HG03097 (cell line): ENCODE data around the gene ZFAND6.

Source experiments
- ATAC-seq: cut with Tn5 transposase; IDR thresholded peaks from one replicate; pipeline ENCODE4 v1.9.1; 2021; ENCODE audit not compliant: unreplicated experiment, low FRiP score

ZFAND6 gene

DNA sequence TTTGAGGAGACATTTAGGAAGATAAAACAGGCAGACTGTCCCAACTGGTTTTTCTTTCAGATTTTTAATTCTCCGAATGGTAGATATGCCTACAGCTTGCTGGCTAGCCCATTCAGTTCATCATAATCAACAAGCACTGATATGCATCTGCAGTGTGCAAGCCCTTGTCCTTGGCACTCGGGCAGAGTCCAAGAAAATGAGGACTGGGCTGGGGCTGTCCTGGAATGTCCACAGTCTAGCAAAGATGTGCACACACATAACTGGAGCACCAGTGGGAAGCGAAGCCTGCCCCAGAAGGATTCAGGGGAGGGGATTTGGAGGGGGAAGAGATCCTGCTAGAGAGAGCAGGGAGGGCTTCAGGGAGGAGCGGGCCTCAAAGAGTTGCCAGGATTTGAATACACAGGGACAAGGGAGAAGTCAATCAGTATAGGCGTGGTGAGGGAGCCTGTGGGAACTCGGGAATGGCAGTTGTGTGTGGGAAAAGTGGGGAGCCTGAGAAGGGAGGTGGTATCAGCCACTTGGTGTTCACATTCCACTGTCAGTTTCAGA lies 102.1 kb downstream of the ZFAND6 start:
- ATAC-seq = no peak

DNA sequence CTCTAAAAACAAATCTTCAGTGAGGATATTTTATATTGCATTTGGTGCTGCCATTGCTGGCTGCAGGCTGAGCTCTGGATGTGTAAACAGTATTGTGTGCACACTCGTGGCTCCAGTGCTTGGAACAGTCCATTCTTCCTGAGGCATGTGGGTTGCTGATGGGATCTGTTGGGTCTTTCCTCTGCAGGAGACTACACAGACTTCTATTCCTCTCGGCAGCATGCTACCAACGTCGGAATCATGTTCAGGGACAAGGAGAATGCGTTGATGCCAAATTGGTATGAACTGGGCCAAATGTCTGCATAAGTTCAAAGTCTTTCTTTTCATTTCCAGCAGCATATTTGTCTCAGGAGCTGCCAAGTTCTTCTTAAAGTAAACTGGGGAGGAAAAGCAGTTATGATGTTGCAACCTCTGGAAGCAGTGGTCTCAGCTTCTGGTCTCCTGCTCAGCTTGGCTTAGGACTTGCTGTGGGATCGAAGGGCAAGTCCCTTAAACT lies 102.6 kb downstream of the ZFAND6 start:
- ATAC-seq = no peak

DNA sequence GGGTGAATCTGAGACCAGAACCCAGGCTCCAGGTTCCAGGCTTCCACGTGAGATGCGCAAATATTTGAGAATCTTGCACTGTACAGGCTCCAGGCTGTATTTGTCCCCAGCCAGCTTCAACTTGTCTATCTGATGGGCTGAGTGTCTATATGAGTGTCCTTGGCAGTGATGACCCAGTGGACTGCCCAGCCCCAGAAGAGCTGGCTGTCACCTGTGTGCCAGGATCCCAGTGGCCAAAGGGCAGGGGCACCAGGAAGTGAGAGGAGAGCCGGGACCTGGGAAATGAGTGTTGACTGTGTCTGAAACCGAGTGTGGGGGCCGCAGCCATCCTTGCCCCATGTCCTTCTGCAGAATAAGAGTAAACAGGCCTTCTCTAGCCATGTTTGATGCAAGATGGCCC lies 103.7 kb downstream of the ZFAND6 start:
- ATAC-seq = no peak

DNA sequence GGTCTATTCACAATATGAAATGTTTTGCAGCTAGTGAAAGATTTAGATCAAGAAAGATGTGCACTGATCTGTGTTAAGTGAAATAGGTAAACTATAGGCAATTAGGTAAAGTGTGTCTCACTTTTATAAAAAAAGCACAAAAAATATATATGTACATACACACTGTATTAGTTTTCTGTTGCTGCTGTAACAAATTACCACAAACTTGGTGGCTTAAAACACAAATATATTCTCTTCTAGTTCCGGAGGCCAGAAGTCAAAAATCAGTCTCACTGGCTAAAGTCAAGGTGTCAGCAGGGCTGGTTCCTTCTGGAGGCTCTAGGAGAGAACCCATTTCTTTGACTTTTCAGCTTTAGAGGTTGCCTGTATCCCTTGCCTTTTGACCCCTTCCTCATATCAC lies 104.4 kb downstream of the ZFAND6 start:
- no peak for ATAC-seq

DNA sequence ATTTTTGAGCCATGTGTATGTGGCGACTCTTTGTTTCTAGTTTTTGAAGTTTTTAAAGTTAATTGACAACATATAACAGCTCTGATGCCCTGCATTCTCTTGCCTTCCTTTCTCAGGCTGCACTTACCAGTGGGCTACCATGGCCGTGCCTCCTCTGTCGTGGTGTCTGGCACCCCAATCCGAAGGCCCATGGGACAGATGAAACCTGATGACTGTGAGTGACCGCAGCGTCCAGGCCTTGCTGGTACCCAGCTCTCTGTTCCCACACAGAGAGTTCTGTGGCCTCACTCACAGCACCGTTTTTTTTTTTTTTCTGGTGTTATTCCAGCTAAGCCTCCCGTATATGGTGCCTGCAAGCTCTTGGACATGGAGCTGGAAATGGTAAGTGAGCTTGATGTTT lies 108.5 kb downstream of the ZFAND6 start:
- ATAC-seq = no peak

DNA sequence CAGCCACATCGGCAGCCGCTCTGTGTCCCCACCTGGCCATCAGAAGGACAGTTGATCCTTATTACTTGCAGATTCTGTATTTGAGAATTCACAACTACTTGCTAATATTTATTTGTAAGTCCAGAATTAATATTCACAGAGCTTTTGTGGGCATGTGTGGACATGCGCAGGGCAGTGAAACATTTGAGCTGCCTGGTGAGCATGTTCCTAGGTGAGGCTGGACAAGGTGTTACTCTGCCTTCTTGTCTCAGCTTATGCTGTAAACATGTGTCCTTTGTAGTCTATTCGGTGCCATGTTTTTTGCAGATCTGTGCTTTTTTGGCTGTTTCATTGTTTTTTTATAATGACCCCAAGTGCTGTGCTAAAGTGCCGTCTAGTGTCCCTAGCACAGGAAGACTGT lies 108.9 kb downstream of the ZFAND6 start:
- no peak for ATAC-seq

DNA sequence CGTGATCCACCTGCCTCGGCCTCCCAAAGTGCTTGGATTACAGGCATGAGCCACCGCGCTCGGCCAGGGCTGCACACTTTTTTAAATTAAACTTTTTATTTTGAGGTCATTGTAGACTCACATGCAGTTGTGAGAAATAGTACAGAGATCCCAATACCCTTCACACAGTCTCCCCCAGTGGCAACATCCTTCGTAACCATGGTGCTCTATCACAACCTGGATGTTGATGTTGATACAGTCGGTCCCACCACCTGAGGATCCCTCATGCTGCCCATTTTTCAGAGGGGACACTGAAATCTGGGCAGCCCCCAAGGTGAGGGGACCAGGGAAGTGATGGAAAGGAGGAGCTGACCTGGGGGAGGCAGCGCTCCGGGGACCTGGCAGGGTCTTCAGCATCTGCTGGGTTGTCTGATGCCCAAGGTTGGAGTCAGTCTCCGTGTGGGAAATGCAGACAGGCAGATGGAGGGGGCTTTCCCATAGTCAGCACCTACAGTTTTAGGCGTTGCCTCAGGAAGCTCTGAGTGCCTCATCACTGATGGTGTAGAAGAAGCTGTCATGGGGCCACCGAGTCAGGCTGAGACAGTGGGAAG lies 110.4 kb downstream of the ZFAND6 start:
- no peak for ATAC-seq

DNA sequence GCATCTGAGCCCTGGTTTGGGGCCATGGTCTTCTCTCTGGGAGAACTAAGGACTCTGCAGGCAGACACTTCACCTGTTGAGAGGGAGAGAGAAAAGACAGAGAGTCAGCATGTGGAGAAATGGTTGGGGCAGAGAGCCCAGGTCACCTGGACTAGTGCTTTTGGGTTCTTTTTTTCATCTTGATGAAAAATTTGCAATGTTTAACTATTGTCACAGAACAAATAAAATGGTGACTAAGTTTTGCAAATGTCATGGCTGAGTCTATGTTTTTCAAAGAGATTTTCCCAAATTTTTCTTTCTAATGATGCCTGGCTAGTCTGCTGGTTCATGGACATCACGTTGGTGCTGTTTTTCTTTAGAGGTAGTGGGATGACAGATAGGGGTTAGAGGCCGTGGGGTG lies 111.1 kb downstream of the ZFAND6 start:
- ATAC-seq = no peak

DNA sequence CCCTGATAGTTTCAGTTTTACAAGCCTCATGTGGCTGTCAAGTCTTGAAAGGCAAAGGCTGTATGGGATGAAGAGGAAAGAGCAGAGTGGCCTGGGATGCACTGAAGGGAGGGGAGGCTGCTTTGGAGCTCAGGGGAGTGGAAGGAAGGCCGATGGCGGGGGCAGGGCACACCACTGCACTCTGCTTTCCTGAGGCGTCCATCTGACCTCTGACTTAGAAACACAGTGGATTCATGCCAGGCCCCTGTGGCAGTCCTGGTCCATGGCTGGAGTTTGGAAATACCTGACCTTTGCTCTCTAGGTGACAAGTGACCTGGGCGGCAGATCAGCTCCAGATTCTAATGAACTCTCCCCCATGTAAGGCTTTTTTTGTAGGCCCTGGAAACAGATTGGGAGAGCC lies 112.3 kb downstream of the ZFAND6 start:
- ATAC-seq = no peak

DNA sequence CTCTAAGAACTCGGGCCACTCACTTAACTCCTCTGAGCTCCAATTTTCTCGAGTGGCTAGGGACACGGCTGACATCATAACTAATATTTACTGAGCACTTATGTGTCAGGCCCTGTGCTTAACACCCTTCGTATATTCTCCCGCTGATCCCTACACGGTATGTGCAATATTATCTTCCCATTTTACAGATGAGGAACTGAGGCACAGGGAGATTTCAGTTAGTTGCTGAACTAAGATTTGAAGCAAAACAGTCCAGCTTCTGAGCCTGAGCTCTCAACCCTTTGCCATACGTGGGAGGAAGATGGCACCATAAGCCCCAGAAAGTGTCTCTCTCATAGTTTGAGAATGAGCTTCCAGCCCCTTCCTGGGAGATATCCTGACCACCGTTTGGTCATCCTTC lies 112.9 kb downstream of the ZFAND6 start:
- no peak for ATAC-seq

DNA sequence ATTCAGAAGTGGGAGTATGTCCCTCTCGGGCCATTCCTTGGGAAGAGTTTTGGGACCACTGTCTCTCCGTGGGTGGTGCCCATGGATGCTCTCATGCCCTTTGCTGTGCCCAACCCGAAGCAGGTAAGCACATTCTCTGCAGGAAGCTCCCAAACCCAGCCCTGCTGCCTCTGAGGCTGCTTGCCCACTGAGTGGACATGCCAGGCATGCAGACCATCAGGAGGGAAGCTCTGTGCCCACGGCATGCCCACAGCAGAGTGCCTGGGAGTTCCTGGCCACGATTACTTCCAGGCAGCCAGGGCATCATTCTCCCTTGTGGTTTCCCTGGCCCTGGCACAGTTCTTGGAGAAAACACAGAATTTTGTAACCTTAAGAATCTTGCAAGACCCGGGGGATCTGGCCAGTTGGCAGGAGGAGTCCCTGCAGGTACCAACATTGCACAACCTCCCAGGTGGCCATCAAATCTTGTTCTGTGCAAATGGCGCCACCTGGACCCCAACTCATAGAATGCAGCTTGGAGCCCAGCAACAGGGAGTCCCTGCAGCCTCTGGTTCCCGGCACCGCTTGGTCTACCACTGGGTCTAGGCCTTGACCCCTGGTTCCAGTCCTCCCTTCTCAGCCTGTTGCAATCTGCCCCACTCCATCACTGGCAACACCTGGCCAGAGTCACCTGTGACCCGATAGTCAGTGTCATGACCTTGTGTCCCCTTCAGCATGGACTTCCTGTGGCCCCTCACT lies 113.7 kb downstream of the ZFAND6 start:
- no peak for ATAC-seq

DNA sequence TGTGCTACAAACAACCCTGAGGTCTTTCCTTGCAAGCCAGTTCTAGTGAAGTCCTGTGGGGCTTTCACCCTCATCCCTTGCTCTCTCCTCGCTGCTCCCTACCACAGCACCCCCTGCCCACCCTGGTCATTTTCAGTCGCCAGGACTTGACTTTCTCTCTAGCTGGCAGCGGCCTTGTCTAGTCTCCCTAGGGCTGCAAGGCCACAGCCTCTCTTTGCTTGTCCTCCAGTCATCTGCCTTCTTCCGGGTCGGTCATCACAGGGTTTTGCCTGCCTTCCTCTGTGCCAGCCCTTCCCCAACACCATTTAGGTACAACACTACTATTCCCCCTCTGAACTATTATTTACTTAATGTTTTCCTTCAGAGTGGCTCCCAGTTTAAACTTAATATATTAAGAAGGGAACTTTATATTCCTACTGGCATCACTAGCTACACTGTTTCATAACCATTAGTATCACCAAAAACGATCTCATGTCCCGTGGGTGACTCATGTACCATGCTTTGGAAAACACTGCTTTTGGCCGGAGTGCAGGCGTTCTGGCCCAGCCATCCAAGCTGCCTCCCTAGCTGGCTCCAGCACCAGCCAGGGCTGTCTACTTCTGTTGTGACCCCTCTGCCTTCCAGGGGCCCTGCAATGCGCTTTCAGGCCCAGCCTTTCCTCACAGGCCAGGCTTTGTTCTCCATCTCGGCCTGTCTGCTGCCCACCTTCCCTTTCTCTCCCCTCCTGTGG lies 114.7 kb downstream of the ZFAND6 start:
- ATAC-seq = no peak

DNA sequence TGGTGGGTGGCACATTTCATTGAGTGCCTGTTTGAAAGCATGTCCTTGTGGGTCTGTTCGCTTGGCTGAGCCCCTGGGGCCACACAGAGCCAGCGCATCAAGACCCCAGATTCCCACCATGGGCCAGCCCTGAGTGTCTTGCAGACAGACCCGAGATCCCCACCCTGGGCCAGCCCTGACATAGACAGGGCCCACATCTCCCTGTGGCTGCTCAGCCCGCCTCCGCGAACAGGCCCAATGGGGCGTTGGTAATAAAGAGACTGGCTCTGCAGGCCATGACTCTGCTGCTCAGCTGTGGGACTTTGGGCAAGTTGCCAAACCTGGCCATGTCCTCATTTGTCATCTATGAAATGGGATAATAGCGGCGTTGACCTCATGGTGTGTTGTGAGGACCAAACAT lies 116.0 kb downstream of the ZFAND6 start:
- no peak for ATAC-seq

DNA sequence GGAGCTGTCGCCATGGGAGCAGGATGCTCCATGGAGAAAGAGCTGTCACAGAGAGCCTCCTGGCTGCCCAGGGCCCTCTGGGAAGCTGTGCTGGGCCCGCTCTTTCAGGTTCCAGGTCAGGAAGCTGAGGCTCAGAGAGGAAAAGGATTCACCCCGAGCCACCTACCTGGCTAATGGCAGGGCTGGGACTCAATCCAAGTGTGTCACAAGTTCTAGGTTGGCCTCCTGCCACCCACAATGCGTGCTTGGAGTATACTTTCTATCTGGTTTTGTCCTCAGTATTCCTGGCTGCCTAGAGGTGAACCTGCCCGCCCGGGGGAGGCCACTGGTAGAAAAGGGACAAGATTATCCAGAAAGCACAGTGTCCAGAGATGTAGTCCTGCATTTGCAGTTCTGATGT lies 117.0 kb downstream of the ZFAND6 start:
- ATAC-seq = no peak

DNA sequence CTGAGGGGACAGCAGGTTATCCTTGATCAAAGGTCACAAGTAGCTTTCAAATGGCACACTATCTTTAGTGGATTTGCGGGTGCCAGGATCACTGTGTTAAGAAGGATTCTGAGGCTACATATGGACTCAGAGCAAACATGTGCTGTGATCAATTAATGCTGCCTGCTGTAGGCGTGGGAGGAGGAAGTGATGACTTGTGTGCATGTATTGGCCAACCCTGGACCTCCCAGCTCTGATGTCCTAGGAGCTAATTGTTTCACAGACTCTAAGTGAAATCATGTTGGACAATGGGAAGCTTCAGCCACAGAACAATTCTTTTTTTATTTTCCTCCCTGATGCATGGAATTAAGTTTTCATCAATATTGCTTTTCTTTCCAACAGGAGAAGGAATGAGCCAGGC lies 117.7 kb downstream of the ZFAND6 start:
- no peak for ATAC-seq

DNA sequence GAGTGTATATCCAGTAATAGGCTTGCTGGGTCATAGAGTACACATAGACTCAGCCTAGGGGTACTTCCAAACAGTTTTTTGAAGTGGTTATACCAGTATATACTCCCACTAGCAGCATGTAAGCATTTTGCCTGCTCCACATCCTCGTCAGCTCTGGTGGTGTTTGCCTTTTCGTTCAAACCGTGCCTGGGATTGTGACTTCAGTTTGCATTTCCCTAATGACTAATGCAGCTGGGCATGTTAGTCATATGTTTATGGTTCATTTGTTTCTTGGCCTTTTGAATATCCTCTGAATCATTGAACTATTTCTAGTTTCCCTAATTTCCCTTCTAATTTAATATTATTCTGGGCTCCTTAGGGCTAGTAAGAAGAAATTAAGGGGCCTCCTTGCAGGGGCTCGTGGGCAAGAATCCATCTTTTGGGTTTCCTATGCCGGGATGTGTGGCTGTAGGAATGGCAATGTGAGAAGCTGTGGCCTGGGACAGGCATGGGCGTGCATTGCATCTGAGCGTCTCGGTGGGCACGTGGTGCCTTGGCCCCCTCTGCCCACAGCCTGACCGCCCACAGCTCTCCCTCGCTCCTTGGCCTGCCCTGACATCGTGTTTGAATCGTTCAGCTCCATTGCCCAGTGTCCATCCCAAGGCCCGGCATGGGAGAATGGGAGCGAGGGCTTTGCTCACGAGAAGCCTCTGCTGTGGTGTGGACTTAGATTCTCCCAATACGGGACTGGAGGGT lies 119.7 kb downstream of the ZFAND6 start:
- no peak for ATAC-seq

DNA sequence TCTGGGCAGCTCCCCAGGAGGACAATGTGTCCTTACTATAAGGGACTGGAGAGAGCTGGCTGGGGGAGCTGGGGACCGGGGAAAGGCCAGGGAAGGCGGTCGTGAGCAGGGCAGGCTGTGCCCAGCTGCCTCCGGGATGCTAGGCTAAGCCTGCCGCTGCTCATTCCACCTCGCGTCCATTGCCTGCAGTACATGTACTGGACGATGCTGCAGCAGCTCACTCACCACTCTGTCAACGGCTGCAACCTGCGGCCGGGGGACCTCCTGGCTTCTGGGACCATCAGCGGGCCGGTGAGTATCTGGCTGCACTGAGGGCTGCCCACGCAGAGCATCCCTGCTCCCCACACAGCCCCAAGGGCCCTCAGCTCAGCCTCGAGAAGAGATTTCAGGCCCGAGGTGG lies 120.5 kb downstream of the ZFAND6 start:
- no peak for ATAC-seq

DNA sequence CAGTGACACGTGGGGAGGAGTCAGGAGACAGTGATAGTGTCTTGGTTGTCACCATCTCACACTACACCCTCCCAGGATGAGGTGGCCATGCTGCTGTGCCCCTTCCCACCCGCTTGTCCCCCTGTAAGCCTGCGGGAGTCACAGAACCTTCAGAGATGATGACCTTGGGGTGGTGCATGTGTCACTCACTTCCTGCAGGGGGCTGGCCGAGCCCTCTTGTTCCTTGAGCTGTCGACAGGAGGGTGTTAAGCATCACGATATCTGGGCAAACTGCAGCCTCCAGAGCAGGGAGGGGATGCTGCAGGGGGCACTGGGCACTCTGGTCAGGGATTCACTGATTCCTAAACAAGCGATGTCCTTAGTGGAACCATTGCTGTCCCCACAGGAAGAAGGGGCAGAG lies 121.0 kb downstream of the ZFAND6 start:
- ATAC-seq = no peak

DNA sequence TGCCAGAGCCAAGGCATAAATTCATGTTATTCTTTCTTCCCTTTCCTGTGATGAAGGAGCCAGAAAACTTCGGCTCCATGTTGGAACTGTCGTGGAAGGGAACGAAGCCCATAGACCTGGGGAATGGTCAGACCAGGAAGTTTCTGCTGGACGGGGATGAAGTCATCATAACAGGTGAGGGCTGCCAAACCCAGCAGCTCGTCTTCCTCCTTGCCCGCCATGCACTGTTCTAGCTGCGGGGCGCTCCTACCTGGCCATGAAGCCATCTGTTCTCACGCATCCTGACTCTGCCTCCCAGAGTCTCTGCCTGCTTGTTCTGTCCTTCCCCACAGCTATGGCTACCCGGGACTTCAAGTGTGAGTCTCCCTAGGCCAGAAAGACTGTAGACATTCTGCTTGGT lies 121.5 kb downstream of the ZFAND6 start:
- ATAC-seq = no peak

DNA sequence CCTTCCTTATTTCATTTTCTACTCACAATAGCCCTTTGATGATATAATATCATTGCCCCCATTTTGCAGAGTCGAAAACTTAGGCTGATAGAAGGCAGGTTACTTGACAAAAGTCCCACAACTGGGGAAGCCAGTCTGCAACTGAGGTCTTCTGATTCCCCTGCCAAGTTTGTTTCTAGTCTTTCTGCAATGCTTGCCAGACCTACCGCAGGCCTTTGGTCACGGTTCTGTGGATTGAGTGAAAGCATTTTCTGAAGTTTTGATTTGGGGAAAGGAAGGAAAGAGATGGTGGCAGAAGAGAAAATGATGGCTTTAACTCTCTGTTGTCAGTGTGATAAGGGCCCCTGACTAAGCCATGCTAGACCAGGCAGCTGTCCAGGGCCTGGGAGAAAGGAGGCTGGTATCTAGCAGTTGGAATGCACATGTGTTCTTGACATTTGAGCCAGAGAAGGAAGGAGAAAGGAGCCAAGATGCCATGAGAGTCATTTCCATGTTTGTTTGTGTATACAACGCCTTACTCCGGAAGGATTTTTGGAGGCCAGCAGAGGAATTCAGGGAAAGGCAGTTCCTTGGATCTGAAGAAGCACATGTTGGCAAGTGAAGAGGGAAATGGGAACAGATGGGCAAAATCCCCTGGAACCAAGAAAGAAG lies 123.3 kb downstream of the ZFAND6 start:
- ATAC-seq = no peak
